ENCODE results near the gene BRD7. TPM values are rescaled to one million over a fixed set of nuclear protein-coding genes. Genes with fewer than 3 reads are reported as not detected.

Gene BRD7
- total RNA-seq, 2 experiments from 2014 or later: 96.7 to 101 TPM

- no peaks in the 10 kb centered on the region for H3K36me3 Mint-ChIP-seq (ENCODE audit: low read depth)
- peaks cover 20% of the 10 kb centered on the region for H3K4me1 Mint-ChIP-seq (ENCODE audit: low read depth)
- DNase-seq: no peak
- CTCF ChIA-PET: no interaction called here
- no peak overlapping the region for H3K27ac Mint-ChIP-seq
- H3K9me3 Mint-ChIP-seq: no peaks in the 10 kb centered on the region
- intact Hi-C loops (cut with micrococcal nuclease): no loop called here
- H3K27me3 Mint-ChIP-seq (ENCODE audit: low read depth): no peaks in the 10 kb centered on the region
- no peak overlapping the region for H3K4me3 Mint-ChIP-seq
These were observed 29.5 kb upstream of the BRD7 start for GRCh38 chr16:50398336-50398735.

GRCh38 chr16:50396761-50397535, 28.2 kb upstream of the BRD7 start:
- CTCF ChIA-PET: no interaction called here

DNA sequence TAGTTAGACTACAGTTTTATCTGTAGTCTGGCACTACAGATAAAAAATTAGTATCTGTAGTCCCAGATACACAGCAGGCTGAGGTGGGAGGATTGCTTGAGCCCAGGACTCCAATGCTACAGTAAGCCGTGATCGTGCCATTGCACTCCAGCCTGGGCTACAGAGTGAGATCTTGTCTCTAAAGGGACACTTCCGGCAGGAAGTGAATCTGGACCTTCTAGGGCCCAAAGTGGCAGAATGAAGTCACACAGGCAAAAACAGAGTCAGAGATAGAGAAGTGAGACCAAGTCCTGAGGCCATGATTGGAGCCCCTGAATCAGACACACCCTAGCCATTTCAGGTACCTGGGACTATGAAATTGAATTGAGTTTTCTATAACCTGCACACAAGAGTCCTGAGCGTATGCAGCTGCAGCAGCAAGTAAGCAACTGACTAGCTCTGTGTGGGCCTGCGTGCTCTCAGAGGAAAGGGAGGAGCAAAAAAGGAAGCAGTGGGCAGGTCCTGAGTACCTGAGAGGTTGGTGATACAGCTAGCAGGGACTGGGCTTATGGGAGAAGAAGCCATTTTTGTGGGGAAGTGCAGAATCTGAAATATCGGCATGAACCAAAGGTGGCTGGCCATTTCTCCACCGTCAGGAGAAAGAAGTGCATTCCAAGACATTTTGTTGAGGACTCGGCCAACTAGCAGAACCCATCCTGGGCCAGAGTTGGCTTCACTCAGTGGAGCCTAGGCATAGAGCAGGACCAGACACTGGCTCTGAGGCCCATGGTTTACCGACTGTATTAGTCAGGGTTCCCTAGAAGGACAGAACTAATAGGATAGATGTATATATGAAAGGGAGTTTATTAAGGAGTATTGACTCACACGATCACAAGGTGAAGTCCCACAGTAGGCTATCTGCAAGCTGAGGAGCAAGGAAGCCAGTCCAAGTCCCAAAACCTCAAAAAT, 27.2 kb upstream of the BRD7 start:
- Mint-ChIP-seq H3K27ac (peak overlapping the region; percentile 64), H3K9me3 (no peaks in the 10 kb centered on the region), H3K4me1 (ENCODE audit: low read depth) (peaks cover 20% of the 10 kb centered on the region), H3K4me3 (no peak overlapping the region), H3K36me3 (ENCODE audit: low read depth) (no peaks in the 10 kb centered on the region), H3K27me3 (ENCODE audit: low read depth) (no peaks in the 10 kb centered on the region)
- CTCF ChIA-PET: interaction anchor here (0.8 to 1.6 kb wide), 2 partner anchors 371 to 411 kb away, joined by 3 read pairs; partner anchors contain the start of gene CNEP1R1
- intact Hi-C loops (cut with micrococcal nuclease): no loop called here
- DNase-seq: peak; percentile 38

More at GRCh38 chr16:50396761-50397535, 28.2 kb upstream of the BRD7 start:
- no peaks in the 10 kb centered on the region for H3K36me3 Mint-ChIP-seq (ENCODE audit: low read depth)
- H3K4me3 Mint-ChIP-seq: no peak overlapping the region
- H3K27me3 Mint-ChIP-seq (ENCODE audit: low read depth): no peaks in the 10 kb centered on the region
- intact Hi-C loops (cut with micrococcal nuclease): no loop called here
- peak; percentile 13 for DNase-seq
- no peaks in the 10 kb centered on the region for H3K9me3 Mint-ChIP-seq
- H3K27ac Mint-ChIP-seq: no peak overlapping the region
- peaks cover 20% of the 10 kb centered on the region for H3K4me1 Mint-ChIP-seq (ENCODE audit: low read depth)

DNA sequence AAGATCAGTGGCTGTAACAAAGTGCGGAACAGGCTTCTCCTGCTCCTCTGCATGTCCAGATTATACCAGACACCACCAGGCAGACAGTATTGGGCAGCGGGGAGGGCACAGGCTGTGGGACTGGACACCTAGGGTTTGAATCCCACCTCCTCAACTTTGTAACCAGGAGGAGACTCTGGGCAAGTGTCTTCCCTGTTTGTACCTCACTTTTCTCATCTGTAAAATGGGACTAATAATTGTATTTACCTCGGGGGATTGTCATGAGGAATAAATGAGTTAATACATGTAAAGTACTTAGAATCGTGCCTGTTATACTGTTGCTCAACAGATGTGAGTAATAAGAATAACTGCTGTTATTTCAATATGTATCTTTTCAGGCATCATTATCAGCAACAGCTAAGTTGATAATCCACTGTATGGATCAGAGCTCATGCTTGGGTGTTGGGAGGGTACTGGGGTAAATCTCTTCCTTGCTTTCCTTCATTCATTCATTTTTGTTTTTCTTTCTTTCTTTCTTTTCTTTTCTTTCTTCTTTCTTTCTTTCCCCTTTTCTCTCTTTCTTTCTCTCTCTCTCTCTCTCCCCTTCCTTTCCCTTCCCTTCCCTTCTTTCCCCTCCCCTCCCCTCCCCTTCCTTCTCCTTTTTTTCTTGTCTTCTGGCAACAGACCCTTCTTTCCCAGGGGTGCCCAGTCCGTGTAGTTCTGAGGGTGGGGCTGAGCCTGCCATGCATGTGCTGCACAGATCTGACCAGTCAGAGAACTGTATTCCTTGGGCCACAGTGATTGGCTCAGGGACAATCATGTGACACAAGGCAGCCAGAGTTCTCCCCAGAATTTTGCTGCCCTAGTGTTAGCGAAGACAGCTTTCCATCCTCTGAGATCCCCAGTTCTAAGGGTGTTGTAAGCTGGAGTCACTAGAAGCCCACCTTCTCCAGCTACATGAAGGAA, 25.3 kb upstream of the BRD7 start:
- intact Hi-C loops (cut with micrococcal nuclease): no loop called here
- H3K4me3 Mint-ChIP-seq: no peak overlapping the region
- H3K27ac Mint-ChIP-seq: no peak overlapping the region
- H3K27me3 Mint-ChIP-seq (ENCODE audit: low read depth): no peaks in the 10 kb centered on the region
- DNase-seq: no peak
- H3K4me1 Mint-ChIP-seq (ENCODE audit: low read depth): peaks cover 20% of the 10 kb centered on the region
- H3K36me3 Mint-ChIP-seq (ENCODE audit: low read depth): no peaks in the 10 kb centered on the region
- CTCF ChIA-PET: interaction anchor here (0.7 to 1.6 kb wide), 4 partner anchors 10 to 369 kb away, joined by 3 to 6 read pairs (median 3); partner anchors contain the start of gene CNEP1R1
- no peaks in the 10 kb centered on the region for H3K9me3 Mint-ChIP-seq

- Mint-ChIP-seq H3K4me1 (ENCODE audit: low read depth) (peaks cover 20% of the 10 kb centered on the region), H3K36me3 (ENCODE audit: low read depth) (no peaks in the 10 kb centered on the region), H3K4me3 (no peak overlapping the region), H3K9me3 (no peaks in the 10 kb centered on the region), H3K27ac (no peak overlapping the region), H3K27me3 (ENCODE audit: low read depth) (no peaks in the 10 kb centered on the region)
- CTCF ChIA-PET: interaction anchor here (0.7 kb wide), 1 partner anchor 306 kb away, joined by 3 read pairs; no protein-coding TSS in a partner anchor
- DNase-seq: no peak
- intact Hi-C loops (cut with micrococcal nuclease): no loop called here
These were observed 24.6 kb upstream of the BRD7 start for GRCh38 chr16:50393416-50393815.

GRCh38 chr16:50390914-50391716, 22.3 kb upstream of the BRD7 start:
- H3K4me3 Mint-ChIP-seq: no peak overlapping the region

GRCh38 chr16:50390371-50390771, 21.6 kb upstream of the BRD7 start:
- Mint-ChIP-seq H3K36me3 (ENCODE audit: low read depth) (no peaks in the 10 kb centered on the region), H3K9me3 (no peaks in the 10 kb centered on the region), H3K27me3 (ENCODE audit: low read depth) (no peaks in the 10 kb centered on the region), H3K4me3 (no peak overlapping the region), H3K4me1 (ENCODE audit: low read depth) (peaks cover 4% of the 10 kb centered on the region), H3K27ac (no peak overlapping the region)
- CTCF ChIA-PET: no interaction called here
- DNase-seq: no peak
- intact Hi-C loops (cut with micrococcal nuclease): no loop called here

More at GRCh38 chr16:50390914-50391716, 22.3 kb upstream of the BRD7 start:
- H3K9me3 Mint-ChIP-seq: no peaks in the 10 kb centered on the region
- no peak overlapping the region for H3K27ac Mint-ChIP-seq
- H3K4me1 Mint-ChIP-seq (ENCODE audit: low read depth): peaks cover 10% of the 10 kb centered on the region
- H3K27me3 Mint-ChIP-seq (ENCODE audit: low read depth): no peaks in the 10 kb centered on the region
- no peaks in the 10 kb centered on the region for H3K36me3 Mint-ChIP-seq (ENCODE audit: low read depth)
- intact Hi-C loops (cut with micrococcal nuclease): no loop called here
- no peak for DNase-seq
- CTCF ChIA-PET: interaction anchor here (1.0 kb wide), 1 partner anchor 8 kb away, joined by 3 read pairs; no protein-coding TSS in a partner anchor

DNA sequence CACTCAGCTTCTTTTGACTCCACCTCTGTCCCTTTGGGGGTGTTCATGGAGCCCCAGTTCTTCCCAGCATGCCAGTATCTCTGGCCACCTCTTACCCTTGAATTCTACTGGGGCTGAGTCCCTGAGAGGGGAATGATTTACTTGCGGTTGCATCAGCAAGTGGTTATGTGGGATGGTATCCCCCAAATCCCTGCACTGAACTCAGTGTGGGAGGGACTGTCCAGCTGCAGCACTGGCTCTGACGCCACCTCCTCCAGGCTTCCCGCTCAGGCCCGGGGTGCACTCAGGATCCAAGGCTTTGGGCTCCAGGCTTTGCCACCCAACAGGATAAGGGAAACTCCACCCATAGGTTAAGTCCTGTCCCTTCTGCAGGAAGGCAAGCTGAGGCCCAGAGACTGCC, 21.1 kb upstream of the BRD7 start:
- Mint-ChIP-seq H3K36me3 (ENCODE audit: low read depth) (no peaks in the 10 kb centered on the region), H3K27me3 (ENCODE audit: low read depth) (no peaks in the 10 kb centered on the region), H3K4me3 (no peak overlapping the region), H3K9me3 (no peaks in the 10 kb centered on the region), H3K4me1 (ENCODE audit: low read depth) (no peaks in the 10 kb centered on the region), H3K27ac (no peak overlapping the region)
- intact Hi-C loops (cut with micrococcal nuclease): no loop called here
- DNase-seq: no peak
- CTCF ChIA-PET: no interaction called here

DNA sequence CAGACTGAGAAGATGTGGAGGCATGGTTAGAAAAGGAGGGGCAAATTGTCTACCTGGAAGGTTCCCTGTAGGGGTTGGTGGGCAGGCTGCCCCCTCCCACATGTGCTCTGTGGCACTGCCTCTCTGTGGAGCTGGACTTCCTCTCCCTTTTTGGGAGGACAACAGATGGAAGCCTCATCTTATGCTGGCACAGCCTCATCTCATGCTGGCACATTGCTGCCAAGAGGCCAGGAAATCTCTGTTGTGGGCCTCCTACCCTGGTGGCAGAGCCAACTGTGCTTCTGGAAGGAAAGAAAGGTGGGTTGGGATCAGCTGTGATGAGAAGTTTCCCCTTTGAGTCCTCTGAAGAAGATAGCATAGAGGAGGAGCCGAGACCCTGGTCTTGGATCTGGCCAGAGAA, 19.7 kb upstream of the BRD7 start:
- DNase-seq: no peak
- no peaks in the 10 kb centered on the region for H3K4me1 Mint-ChIP-seq (ENCODE audit: low read depth)
- H3K4me3 Mint-ChIP-seq: no peak overlapping the region
- CTCF ChIA-PET: interaction anchor here (1.0 kb wide), 1 partner anchor 239 kb away, joined by 3 read pairs; no protein-coding TSS in a partner anchor
- no peaks in the 10 kb centered on the region for H3K9me3 Mint-ChIP-seq
- no peak overlapping the region for H3K27ac Mint-ChIP-seq
- intact Hi-C loops (cut with micrococcal nuclease): no loop called here
- H3K36me3 Mint-ChIP-seq (ENCODE audit: low read depth): no peaks in the 10 kb centered on the region
- H3K27me3 Mint-ChIP-seq (ENCODE audit: low read depth): no peaks in the 10 kb centered on the region

- CTCF ChIA-PET: interaction anchor here (0.6 to 1.2 kb wide), 3 partner anchors 270 to 420 kb away, joined by 3 to 4 read pairs (median 3); no protein-coding TSS in a partner anchor
- Mint-ChIP-seq H3K4me1 (ENCODE audit: low read depth) (no peaks in the 10 kb centered on the region), H3K4me3 (no peak overlapping the region), H3K9me3 (no peaks in the 10 kb centered on the region), H3K36me3 (ENCODE audit: low read depth) (no peaks in the 10 kb centered on the region), H3K27me3 (ENCODE audit: low read depth) (no peaks in the 10 kb centered on the region), H3K27ac (no peak overlapping the region)
- intact Hi-C loops (cut with micrococcal nuclease): no loop called here
- no peak for DNase-seq
These were observed 18.0 kb upstream of the BRD7 start for GRCh38 chr16:50386774-50387173.

DNA sequence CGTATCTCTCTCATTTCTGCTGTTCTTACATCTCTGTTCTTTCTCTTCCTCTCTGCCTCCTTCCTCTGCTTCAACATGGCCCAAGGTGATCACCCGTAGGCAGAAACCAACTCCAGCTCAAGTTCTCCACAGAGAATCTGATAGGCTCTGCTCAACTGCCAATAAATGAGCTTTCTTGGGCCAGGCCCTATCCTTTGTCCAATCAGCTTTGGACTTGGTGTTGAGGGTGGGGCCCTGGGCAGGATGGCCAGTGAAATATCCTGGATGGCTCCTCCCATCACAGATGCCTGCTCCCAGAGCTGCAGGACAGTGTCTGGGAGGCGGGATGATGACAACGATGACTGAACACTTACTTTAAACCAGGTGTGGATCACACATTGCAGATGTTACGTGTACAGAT, 17.4 kb upstream of the BRD7 start:
- Mint-ChIP-seq H3K36me3 (ENCODE audit: low read depth) (no peaks in the 10 kb centered on the region), H3K4me3 (no peak overlapping the region)
- CTCF ChIA-PET: interaction anchor here (0.8 to 1.2 kb wide), 2 partner anchors 279 to 420 kb away, joined by 3 to 4 read pairs; no protein-coding TSS in a partner anchor

More for the DNA sequence above, 17.4 kb upstream of the BRD7 start:
- DNase-seq: no peak
- Mint-ChIP-seq H3K27ac (no peak overlapping the region), H3K27me3 (ENCODE audit: low read depth) (no peaks in the 10 kb centered on the region), H3K4me1 (ENCODE audit: low read depth) (no peaks in the 10 kb centered on the region), H3K9me3 (no peaks in the 10 kb centered on the region)
- intact Hi-C loops (cut with micrococcal nuclease): no loop called here
